ENCODE data around the gene NRXN3.

The NRXN3 gene

DNA sequence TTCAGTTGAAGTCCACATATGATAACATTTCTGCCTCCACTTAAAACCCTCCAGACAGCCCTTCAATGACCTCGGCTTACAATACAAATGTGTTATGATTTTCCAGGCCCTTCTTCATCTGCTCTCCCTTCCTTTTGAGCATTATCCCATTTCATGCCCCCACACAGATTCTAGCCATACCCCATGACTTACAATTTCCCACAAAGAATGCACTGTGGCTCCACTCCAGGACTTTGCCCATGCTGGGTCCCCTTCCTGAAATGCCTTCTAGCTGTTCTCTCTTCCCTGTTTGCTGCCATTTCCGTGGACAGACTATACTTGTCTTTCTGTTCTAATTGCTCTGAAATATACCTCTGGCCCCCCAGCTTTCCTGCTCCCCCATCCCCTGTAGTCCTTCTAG is 1078.0 kb downstream of the NRXN3 start:
- TF ChIP-seq GATA3 (IDR thresholded peaks at IDR 0.05; ENCODE audit: low read depth, low read length) (no peak), GATA2 (IDR thresholded peaks at IDR 0.05; ENCODE audit: low read depth, low read length) (no peak)

DNA sequence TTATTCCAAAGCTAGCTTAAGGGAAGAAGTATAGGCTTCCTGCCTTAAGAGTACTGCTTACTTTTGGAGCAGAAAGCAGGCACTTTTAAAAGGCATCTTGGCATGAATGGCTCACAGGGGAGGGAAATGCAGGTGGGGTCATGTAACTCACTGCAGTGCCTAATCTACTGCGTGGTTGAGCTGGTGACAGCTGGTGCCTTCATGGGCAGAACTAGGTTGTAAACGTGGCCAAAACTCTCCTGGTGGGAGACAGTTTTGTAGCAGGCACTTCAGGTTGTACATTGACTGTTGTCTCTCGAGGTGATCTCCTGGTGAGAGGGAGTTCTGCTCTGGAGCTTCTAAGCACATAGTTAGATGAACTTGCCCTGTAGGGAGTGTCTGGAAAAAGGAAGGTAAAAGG is 1078.6 kb downstream of the NRXN3 start:
- TF ChIP-seq GATA2 (IDR thresholded peaks at IDR 0.05; ENCODE audit: low read depth, low read length) (no peak), GATA3 (IDR thresholded peaks at IDR 0.05; ENCODE audit: low read depth, low read length) (no peak)

DNA sequence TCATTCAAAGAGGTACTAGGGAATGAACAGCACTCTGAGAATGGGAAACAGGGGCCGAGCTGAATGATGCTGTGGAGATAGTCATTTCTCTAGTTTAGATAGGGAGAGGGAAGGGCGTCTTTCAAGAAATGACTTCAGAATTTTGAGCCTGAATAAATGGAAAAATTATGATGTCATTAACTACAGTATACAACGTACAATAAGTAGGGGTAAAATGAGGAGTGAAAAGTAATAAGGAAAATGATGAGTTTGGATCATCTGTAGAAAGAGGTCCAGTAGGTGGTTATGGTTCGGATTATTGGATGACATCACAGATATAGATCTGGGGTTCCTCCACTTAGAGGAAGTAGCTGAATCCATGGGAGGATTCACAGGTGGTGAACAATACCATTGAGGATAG is 1081.1 kb downstream of the NRXN3 start:
- TF ChIP-seq GATA3 (IDR thresholded peaks at IDR 0.05; ENCODE audit: low read depth, low read length) = no peak
- TF ChIP-seq GATA2 (IDR thresholded peaks at IDR 0.05; ENCODE audit: low read depth, low read length) = no peak

DNA sequence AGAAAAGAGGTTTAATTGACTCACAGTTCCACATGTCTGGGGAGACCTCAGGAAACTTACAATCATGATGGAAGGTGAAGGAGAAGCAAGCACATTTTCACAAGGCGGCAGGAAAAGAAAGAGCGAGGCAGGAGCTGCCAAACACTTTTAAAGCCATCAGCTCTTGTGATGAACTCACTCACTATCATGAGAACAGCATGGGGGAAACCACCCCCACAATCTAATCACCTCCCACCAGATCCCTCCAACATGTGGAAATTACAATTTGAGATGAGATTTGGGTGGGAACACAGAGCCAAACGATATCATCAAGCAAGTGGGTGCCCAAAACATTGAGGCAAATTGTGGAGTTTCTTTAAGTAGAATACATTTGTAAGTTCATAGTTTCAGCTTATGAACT is 1083.4 kb downstream of the NRXN3 start:
- TF ChIP-seq GATA2 (IDR thresholded peaks at IDR 0.05; ENCODE audit: low read depth, low read length) (no peak), GATA3 (IDR thresholded peaks at IDR 0.05; ENCODE audit: low read depth, low read length) (no peak)

DNA sequence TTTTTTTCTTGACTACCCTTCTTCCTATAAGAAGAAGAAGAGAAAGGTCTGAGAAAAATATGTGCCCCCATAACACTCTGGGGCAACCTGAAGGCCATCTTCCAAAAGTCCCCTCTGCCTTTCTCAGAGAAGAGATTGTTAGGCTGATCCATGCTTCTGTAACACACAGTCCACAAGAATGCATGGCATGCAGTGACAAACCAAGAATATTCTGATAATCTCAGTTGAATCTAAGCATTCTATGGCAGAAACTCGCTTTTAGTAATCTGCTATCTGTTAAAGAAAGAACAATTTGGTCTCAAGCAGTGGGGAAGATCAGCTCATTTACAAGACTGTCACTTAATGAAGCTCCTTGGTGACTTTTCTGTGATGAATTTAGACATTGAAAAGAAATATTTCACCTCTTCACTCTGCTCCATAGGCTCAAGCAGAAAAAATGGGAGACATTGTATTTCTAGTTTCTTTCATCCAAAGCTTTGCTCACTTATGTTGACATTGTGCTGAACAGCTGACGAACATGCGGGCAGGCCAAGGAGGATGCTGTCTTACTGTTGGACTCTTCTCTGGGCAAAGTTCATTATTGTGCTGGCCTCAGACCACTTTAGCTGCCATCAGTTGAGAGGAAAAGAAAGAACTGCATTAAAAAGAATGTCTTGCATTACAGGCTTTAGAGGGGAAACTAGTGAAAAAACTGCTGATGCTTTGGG is 1084.0 kb downstream of the NRXN3 start:
- TF ChIP-seq GATA3 (IDR thresholded peaks at IDR 0.05; ENCODE audit: low read depth, low read length) (no peak), GATA2 (IDR thresholded peaks at IDR 0.05; ENCODE audit: low read depth, low read length) (no peak)

DNA sequence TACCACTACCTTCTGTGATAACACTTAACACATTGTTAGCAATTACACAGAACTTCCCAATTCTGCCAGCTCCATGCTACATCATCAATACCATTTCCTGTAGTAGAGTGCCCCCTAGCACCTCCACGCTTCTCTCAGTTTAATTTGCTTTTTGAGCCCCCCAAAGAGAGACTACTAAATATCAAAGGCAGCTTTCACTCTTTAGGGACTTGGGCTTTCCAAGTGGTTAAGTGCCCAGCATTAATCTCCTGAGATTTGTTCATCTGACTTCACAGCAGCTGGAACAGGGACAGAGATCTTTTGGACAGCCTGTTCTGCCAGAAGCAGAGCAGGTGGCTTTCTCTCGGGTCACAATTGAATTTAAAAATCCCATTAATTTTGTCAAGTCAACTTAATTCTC is 1086.2 kb downstream of the NRXN3 start:
- TF ChIP-seq GATA2 (IDR thresholded peaks at IDR 0.05; ENCODE audit: low read depth, low read length) (peak; percentile 64), GATA3 (IDR thresholded peaks at IDR 0.05; ENCODE audit: low read depth, low read length) (peak; percentile 46; the same call in 1 of the 2 replicates)

DNA sequence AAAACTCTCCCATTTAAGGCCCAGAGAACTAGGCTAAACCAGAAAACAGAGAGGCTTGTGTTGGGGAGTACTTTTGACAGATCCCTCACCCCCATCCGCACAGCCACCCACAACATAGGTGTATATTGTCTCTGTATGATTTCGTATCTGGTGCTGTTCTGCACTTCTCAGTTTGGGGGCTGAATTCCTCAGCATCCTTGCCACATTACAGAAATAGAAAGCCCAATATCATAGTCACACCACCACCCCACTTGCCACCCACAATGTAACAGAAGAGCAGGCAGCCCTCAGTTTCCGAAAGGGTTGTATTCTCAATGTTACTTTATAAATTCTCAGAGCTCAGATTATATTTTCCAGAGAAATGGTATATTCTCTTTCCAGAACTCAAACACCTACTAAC is 1090.2 kb downstream of the NRXN3 start:
- TF ChIP-seq GATA2 (IDR thresholded peaks at IDR 0.05; ENCODE audit: low read depth, low read length) = no peak
- no peak for TF ChIP-seq GATA3 (IDR thresholded peaks at IDR 0.05; ENCODE audit: low read depth, low read length)

DNA sequence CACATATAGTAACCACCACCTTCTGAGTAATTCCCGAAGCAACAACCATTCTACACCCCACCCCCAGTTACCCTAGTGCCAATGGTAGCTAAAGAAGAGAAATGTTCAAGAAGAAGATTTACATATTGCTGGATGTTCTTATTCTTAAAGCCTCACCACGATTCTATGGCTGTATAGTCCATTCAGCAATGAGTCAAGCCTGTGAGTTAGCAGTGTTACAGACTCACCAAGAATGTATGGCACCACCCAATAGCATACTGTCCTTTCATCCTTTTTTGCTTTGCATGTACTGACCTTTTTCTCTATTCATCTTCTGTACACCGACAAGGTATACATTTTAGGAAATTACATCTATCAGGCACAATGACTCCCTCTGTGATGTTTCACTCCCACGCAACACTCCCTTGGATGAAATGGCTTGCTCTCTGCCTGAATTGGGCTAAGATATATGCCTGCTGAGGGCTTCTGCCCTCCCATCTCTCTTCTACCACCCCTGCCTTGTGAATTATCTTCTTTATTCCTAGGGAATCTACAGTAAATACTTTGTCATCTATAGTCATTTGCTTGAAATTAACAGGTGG is 1095.3 kb downstream of the NRXN3 start:
- TF ChIP-seq GATA2 (IDR thresholded peaks at IDR 0.05; ENCODE audit: low read depth, low read length) (no peak), GATA3 (IDR thresholded peaks at IDR 0.05; ENCODE audit: low read depth, low read length) (no peak)

DNA sequence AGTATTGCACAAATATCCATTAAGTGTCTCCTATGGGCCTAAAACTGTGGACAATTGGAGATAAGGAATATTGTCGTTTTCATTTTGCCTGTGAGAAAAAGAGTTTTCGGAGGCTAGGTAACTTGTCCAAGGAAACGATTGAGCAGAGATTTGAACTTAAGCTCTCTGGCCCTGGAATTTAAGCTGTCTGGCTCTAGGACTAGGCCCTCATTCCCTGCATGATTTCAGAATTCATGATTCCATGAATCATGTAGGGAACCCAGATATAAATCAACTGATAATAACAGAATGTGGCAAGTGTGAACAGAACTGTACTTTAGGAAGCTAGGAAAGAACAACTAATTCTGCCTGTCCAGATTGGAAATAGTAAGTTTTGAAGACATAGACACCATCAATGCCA is 1100.2 kb downstream of the NRXN3 start:
- no peak for TF ChIP-seq GATA2 (IDR thresholded peaks at IDR 0.05; ENCODE audit: low read depth, low read length)
- TF ChIP-seq GATA3 (IDR thresholded peaks at IDR 0.05; ENCODE audit: low read depth, low read length) = no peak

DNA sequence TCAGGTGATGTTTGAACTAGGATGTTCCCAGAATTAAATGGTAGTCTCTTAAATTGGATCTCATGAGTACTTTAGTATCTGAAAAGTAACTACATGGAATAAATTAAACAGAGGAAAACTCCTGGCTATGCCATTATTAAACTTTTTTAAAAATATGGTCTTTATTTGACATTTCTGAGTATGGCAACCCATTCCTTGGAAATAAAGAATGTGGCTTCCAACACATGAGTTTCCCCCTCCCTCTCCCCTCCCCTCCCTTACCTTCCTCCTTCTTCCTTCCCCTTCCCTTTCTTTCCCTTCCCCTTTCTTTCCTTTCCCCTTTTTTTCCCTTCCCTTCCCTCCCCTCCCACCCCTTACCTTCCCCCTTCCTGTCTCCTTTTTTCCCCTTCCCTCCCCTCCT is 1100.9 kb downstream of the NRXN3 start:
- TF ChIP-seq GATA2 (IDR thresholded peaks at IDR 0.05; ENCODE audit: low read depth, low read length) (no peak), GATA3 (IDR thresholded peaks at IDR 0.05; ENCODE audit: low read depth, low read length) (no peak)

DNA sequence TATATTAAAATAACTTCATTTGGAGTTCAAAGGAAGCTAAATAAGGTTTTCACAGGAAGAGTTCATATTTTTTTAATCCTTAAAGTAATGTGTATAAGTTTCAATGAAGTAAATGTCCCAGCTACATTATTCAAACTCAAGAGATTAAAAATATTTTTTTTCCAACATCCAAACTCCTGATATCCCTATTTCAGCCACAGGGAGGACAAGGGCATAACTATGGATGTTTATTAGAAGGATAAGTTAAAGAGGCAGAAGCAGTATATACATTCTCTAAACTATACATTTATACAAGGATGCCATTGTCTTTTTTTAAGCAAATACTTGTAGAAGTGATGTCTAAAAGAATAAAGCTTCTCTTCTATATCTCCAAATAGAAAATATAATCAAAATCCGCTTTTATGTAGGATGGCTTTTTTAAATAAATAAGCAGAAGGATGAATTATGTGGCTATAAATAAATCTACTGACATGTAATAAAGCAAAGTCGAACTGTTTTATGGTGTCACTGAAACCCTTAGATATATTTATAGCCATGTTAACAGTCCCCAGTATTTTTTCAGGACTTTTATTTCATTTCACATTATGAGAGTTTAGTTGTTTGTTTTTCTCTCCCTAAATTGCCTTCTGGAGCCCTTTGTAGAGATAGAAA is 1104.6 kb downstream of the NRXN3 start:
- TF ChIP-seq GATA3 (IDR thresholded peaks at IDR 0.05; ENCODE audit: low read depth, low read length) = no peak

DNA sequence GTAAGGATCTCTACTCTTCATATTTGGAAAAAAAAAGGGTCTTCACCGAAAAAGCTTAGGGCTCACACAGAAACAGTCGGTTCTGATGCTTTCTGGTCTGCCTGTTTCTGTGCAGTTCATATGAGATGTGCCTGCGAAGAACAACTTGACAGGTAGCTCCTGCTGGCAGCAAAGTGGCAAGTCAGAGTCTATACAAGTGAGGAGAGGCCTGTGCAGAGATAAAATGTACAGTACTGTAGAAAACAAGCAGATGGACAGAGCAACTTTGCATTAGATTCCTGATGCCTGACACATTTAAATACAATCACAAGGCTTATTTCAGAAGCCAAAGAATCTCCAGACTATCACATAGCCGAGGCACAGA is 1105.1 kb downstream of the NRXN3 start:
- no peak for TF ChIP-seq GATA3 (IDR thresholded peaks at IDR 0.05; ENCODE audit: low read depth, low read length)
- no peak for TF ChIP-seq GATA2 (IDR thresholded peaks at IDR 0.05; ENCODE audit: low read depth, low read length)

DNA sequence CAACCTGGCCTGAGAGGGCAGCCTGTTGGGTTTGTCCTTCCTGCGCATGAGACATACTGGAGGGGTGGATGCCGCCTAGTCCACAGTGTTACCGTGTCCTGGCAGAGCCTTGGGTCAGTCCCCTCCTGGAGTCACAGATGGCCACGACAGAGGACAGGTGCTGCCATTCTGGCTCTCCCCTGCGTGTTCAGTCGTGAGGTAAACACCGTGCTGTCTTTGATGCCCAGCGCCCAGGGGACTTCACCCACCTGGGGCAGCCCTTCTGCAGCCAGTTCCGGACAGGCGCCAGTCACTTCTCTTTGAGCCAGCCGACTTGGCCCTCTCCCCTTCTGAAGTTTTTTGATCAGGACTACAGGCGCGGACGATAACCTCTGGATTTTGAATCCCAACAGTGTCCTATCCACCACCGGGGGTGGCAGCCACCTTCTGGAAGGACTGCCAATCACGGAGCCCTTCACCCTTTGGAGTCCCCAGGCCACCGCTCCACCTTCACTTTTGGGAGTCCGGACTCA is 1108.2 kb downstream of the NRXN3 start:
- TF ChIP-seq GATA3 (IDR thresholded peaks at IDR 0.05; ENCODE audit: low read depth, low read length) (no peak), GATA2 (IDR thresholded peaks at IDR 0.05; ENCODE audit: low read depth, low read length) (no peak)

DNA sequence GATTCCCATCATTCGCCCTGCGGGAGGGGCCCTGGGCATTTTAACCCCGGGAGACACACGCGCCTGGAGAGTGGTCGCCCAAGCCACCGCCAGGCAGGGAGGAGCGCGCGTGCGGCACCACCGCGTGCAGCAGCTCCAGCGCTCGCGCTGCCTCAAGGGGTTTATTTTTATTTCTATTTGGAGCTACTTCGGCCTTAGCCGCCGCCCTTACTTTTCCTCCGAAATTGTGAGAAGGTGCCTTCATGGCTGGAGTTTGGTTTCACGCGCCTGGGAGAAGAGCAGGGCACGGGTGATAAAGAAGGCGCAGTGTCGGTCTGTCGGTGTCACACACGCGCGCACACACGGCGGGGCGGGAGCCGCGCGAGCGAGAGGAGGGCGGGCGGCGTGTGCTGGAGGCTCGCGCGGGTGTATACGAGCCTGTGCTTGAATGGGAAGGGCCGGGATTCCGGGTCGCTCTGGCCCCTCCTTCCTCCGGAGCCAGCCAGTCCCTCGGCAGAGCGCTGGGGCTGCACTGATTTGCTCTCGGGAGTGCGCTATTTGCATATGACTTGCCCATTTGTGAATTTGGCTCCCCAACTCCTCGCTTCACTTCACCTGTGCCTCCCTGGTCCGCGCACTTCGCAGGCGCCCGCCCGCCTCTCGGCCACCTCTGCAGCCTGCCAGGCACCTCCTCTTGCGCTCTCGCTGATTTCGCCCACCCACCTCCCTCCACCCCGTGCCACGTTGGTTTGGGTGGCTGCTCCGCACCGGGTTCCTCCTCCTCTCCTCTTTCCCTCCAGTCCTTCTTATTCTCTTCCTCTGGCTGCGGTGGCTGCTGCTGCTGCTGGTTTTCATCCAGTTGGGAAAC is 1108.8 kb downstream of the NRXN3 start:
- TF ChIP-seq GATA3 (IDR thresholded peaks at IDR 0.05; ENCODE audit: low read depth, low read length) = no peak
- no peak for TF ChIP-seq GATA2 (IDR thresholded peaks at IDR 0.05; ENCODE audit: low read depth, low read length)

Data from SH-SY5Y (cell line).